CD4-positive, alpha-beta T cell (primary cell): ENCODE measurements around the gene HSP90AB1. TPM values are rescaled to one million over a fixed set of nuclear protein-coding genes. Genes with fewer than 3 reads are reported as not detected.
A peak's percentile ranks its signal among the peaks of the same experiment; 100 is the strongest.

Experiments used
- ATAC-seq: fragments of 200-7000 bp; cut with Tn5 transposase; one replicate; pipeline ENCODE4 v1.10.0; 2022; ENCODE audit warnings: mild to moderate bottlenecking; ENCODE audit not compliant: poor library complexity
- CTCF ChIA-PET: fragments of 350-600 bp; sonication (Branson Sonifier 250); formaldehyde crosslinking; loops from one replicate; lab custom pipeline; 2021; ENCODE audit warnings: antibody characterized with exemption, inconsistent platforms; lab: Charles Lee
- POLR2A ChIA-PET: fragments of 350-600 bp; sonication (Branson Sonifier 250); formaldehyde crosslinking; loops from one replicate; lab custom pipeline; 2021; ENCODE audit warnings: antibody characterized with exemption, inconsistent platforms; lab: Charles Lee
- DNase-seq, 14 experiments: peaks; one replicate each; pipeline ENCODE4 v3.0.0-alpha.2; 2013 to 2020; ENCODE audit warnings: mixed read lengths in 2 of 14
- H3K27ac ChIP-seq, 2 donors: one replicate each; pipeline versions ENCODE4 v1.5.1 to v1.7.0; 2013; ENCODE audit warnings: low read length in 2 of 2, low read depth in 1 of 2, mild to moderate bottlenecking in 1 of 2
- H3K27me3 ChIP-seq, 2 experiments: 1 replicate in 1 of 2; 2 replicates in 1 of 2; pipeline versions ENCODE4 v1.6.1 to v1.7.0; 2013; ENCODE audit warnings: low read length in 2 of 2, control low read depth in 1 of 2, mild to moderate bottlenecking in 1 of 2, moderate library complexity in 1 of 2; ENCODE audit not compliant: insufficient read depth in 2 of 2, control insufficient read depth in 1 of 2
- H3K36me3 ChIP-seq: one replicate; pipeline ENCODE4 v1.6.1; 2013; ENCODE audit warnings: low read length, control low read depth; ENCODE audit not compliant: insufficient read depth
- H3K4me1 ChIP-seq: one replicate; pipeline ENCODE4 v1.6.1; 2013; ENCODE audit warnings: low read length, control low read depth; ENCODE audit not compliant: insufficient read depth
- H3K4me3 ChIP-seq: one replicate; pipeline ENCODE4 v1.5.1; 2013; ENCODE audit warnings: mild to moderate bottlenecking, low read length, moderate library complexity
- H3K9me3 ChIP-seq, 2 experiments: 1 replicate in 1 of 2; 2 replicates in 1 of 2; pipeline versions ENCODE4 v1.6.1 to v1.7.0; 2013; ENCODE audit warnings: low read length in 2 of 2, mild to moderate bottlenecking in 2 of 2, control low read depth in 1 of 2, moderate library complexity in 1 of 2; ENCODE audit not compliant: control insufficient read depth in 1 of 2, insufficient read depth in 1 of 2
- H3K27ac Mint-ChIP-seq: one replicate; pipeline ENCODE4 v1.8.0; 2020; ENCODE audit warnings: mixed read lengths
- H3K27me3 Mint-ChIP-seq: one replicate; pipeline ENCODE4 v1.8.0; 2021; ENCODE audit warnings: mixed read lengths
- H3K36me3 Mint-ChIP-seq: one replicate; pipeline ENCODE4 v1.8.0; 2021; ENCODE audit warnings: low read depth, mixed read lengths
- H3K4me1 Mint-ChIP-seq: one replicate; pipeline ENCODE4 v1.8.0; 2021; ENCODE audit warnings: low read depth, mixed read lengths
- H3K4me3 Mint-ChIP-seq: one replicate; pipeline ENCODE4 v1.8.0; 2020; ENCODE audit warnings: mild to moderate bottlenecking, mixed read lengths
- H3K9me3 Mint-ChIP-seq: one replicate; pipeline ENCODE4 v1.8.0; 2020; ENCODE audit warnings: mixed read lengths
- CTCF ChIP-seq: fragments of 200-600 bp; IDR thresholded peaks from one replicate; pipeline ENCODE4 v1.8.0; 2022; ENCODE audit warnings: antibody characterized with exemption, mild to moderate bottlenecking
- intact Hi-C, 2 experiments: fragments of 100-400 bp; cut with DNase I in 1 of 2; cut with micrococcal nuclease in 1 of 2; formaldehyde crosslinking; loops; one replicate each; pipeline versions ENCODE4 v1.15.1 to v1.9.0; 2023 to 2025; cut with DNase I, micrococcal nuclease
- total RNA-seq, 174 experiments: library from RNA in 2 of 174; stranded (reverse) in 2 of 174; gene quantifications; one replicate each; pipeline ENCODE4 v1.2.3 and lab custom pipeline; 2021 to 2026

The HSP90AB1 gene
- total RNA-seq, 2 experiments from 2014 or later, result 401 to 405 TPM

- H3K4me3 ChIP-seq, result no peak within 1 kb of the TSS
- Mint-ChIP-seq H3K36me3 (peaks cover 5% of the 10 kb centered on the region), H3K9me3 (no peaks in the 10 kb centered on the region), H3K27me3 (peaks cover 61% of the 10 kb centered on the region), H3K4me3 (peak within 1 kb of the TSS; percentile 80), H3K27ac (no peak within 1 kb of the TSS), H3K4me1 (peaks cover 25% of the 10 kb centered on the region)
- CTCF ChIA-PET, result interaction anchor here (1.1 to 4.2 kb wide), 3 partner anchors 16 to 43 kb away, joined by 3 to 25 read pairs (median 5); partner anchors contain the start of gene AARS2
- H3K27ac ChIP-seq, result no peak within 1 kb of the TSS
- intact Hi-C loops, result loop anchor here (1.0 to 10.0 kb wide), 5 partner anchors 34 to 695 kb away; partner anchors contain the start of genes CDC5L (in 1 of the 2), POLH (in 1 of the 2) and XPO5 (in 1 of the 2)
- H3K4me1 ChIP-seq, result peaks cover 17% of the 10 kb centered on the region
- H3K27me3 ChIP-seq, result peaks cover 47 to 61% of the 10 kb centered on the region in 2 experiments
- no peaks in the 10 kb centered on the region for H3K9me3 ChIP-seq
- no peaks in the 10 kb centered on the region for H3K36me3 ChIP-seq
- POLR2A ChIA-PET, result interaction anchor here (1.3 kb wide), 2 partner anchors 23 to 46 kb away, joined by 4 to 6 read pairs; partner anchors contain the start of gene HSP90AB1
- TF ChIP-seq CTCF, result no peak
- ATAC-seq, result no peak
- peak in 3 of 14 experiments; percentile 34 to 51 (median 51) for DNase-seq
Observed at GRCh38 chr6:44269921-44270525, 23.1 kb downstream of the HSP90AB1 start, which contains the start of gene TMEM151B. Gene TMEM151B (plus strand): TSS chr6:44270450. CDS start chr6:44270743, 293 bp downstream.

- peak in 1 of 14 experiments; percentile 36 for DNase-seq
- Mint-ChIP-seq H3K4me3 (peak overlapping the region; percentile 80), H3K9me3 (no peaks in the 10 kb centered on the region), H3K27ac (no peak overlapping the region), H3K36me3 (peaks cover under 1% of the 10 kb centered on the region), H3K4me1 (peaks cover 20% of the 10 kb centered on the region), H3K27me3 (peaks cover 61% of the 10 kb centered on the region)
- intact Hi-C loops, result no loop called here
- TF ChIP-seq CTCF, result no peak
- ATAC-seq, result peak; percentile 27
- Histone ChIP-seq H3K36me3 (no peaks in the 10 kb centered on the region), H3K9me3 (no peaks in the 10 kb centered on the region), H3K27ac (no peak overlapping the region), H3K4me3 (no peak overlapping the region), H3K4me1 (peaks cover 19% of the 10 kb centered on the region), H3K27me3 (peaks cover 54 to 68% of the 10 kb centered on the region in 2 experiments)
- ChIA-PET POLR2A (interaction anchor here (1.3 kb wide), 1 partner anchor 24 kb away, joined by 6 read pairs; the partner anchor contains the start of gene HSP90AB1), CTCF (interaction anchor here (1.1 to 1.9 kb wide), 3 partner anchors 17 to 42 kb away, joined by 3 to 5 read pairs (median 5); partner anchors contain the start of gene AARS2)
Observed at GRCh38 chr6:44270526-44271405, 23.9 kb downstream of the HSP90AB1 start.

GRCh38 chr6:44271406-44271723, 24.5 kb downstream of the HSP90AB1 start:
- intact Hi-C loops, result no loop called here
- POLR2A ChIA-PET, result no interaction called here
- no peak overlapping the region for H3K27ac Mint-ChIP-seq
- no peaks in the 10 kb centered on the region for H3K36me3 ChIP-seq
- H3K4me1 ChIP-seq, result peaks cover 17% of the 10 kb centered on the region
- H3K27ac ChIP-seq, result no peak overlapping the region
- no peak overlapping the region for H3K4me3 ChIP-seq
- H3K4me3 Mint-ChIP-seq, result peak overlapping the region; percentile 80
- TF ChIP-seq CTCF, result no peak
- H3K9me3 ChIP-seq, result no peaks in the 10 kb centered on the region
- CTCF ChIA-PET, result interaction anchor here (1.8 kb wide), 1 partner anchor 42 kb away, joined by 5 read pairs; the partner anchor contains the start of gene AARS2
- H3K36me3 Mint-ChIP-seq, result no peaks in the 10 kb centered on the region
- H3K27me3 Mint-ChIP-seq, result peaks cover 61% of the 10 kb centered on the region
- peaks cover 57 to 69% of the 10 kb centered on the region in 2 experiments for H3K27me3 ChIP-seq
- peaks cover 19% of the 10 kb centered on the region for H3K4me1 Mint-ChIP-seq
- ATAC-seq (no peak), DNase-seq (no peak)
- H3K9me3 Mint-ChIP-seq, result no peaks in the 10 kb centered on the region
